GM18517 (cell line): ENCODE measurements around the gene PAPOLA.
"Not testable (repeated sequence)": the region's sequence is repeated elsewhere in the genome, so short reads cannot be mapped to it uniquely, and the experiment has no call there.

Experiments
- ATAC-seq: cut with Tn5 transposase; IDR thresholded peaks from one replicate; pipeline ENCODE4 v1.9.1; 2021; ENCODE audit warnings: mild to moderate bottlenecking, moderate library complexity; ENCODE audit not compliant: unreplicated experiment

PAPOLA gene

GRCh38 chr14:96501740-96502620 lies at the start of gene PAPOLA:
PAPOLA (plus strand) TSS chr14:96502382; CDS start chr14:96502593, 211 bp downstream.
- ATAC-seq = peak; percentile 87

GRCh38 chr14:96452684-96453083 lies 49.5 kb upstream of the PAPOLA start:
- ATAC-seq = no peak

- ATAC-seq = no peak
Measured at GRCh38 chr14:96455588-96455987, 46.6 kb upstream of the PAPOLA start.

DNA sequence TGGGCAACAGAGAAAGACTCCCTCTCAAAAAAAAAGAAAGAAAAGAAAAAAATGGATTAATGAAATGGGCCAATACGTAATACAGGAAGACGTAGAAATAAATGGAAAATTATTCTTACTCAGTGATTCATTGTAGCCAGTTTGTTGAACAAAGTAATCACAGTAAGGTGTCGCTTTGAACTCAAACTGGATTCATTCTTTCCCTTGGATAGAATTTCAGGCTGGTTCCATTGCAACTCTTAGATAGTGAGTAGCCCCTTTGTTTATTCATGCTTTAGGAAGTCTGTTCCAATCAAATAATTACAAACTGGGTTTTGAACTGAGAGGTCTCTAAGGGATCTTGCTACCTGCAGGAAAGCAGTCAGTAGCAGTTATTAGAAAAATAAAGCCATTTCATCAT lies 42.3 kb upstream of the PAPOLA start:
- no peak for ATAC-seq

- no peak for ATAC-seq
Measured at GRCh38 chr14:96461950-96462798, 40.0 kb upstream of the PAPOLA start.

- no peak for ATAC-seq
Measured at GRCh38 chr14:96464136-96464535, 38.0 kb upstream of the PAPOLA start.

DNA sequence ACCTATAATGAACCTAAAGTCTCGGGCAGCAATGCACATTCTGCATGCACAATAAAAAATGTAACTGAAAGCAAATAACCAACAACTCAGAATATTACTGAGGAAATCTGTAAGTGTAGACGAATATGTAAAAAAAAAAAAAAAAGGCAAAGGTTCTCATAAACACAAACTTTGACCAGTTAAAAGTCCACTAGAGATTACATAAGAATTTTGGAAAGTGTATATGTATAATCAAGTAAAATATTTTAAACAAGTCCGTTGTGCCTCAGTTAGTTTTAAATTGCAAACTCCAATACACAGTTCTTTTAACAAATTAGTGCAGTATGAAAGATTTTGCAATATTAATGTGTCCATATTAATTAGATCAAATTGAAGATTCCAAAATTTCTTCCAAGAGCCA lies 35.3 kb upstream of the PAPOLA start:
- ATAC-seq = no peak

DNA sequence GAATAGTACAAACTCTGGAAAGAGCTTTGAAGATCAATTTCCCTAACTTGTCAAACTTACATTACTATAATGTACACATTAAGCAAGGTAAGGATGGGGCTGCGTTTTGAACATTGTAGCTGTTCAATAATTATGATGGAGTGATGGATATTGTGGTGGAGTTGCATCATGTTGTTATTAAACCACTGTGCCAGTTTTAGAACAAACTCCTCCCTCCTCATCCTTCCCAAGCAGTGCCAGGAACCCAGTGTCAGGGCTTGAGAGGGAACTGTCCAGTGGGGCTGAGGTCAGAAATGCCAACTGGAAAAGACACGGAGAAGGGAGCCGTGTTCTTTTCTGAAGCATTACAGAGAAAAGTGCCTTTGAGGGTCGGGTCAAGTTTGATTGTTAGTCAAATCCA lies 31.9 kb upstream of the PAPOLA start:
- no peak for ATAC-seq

DNA sequence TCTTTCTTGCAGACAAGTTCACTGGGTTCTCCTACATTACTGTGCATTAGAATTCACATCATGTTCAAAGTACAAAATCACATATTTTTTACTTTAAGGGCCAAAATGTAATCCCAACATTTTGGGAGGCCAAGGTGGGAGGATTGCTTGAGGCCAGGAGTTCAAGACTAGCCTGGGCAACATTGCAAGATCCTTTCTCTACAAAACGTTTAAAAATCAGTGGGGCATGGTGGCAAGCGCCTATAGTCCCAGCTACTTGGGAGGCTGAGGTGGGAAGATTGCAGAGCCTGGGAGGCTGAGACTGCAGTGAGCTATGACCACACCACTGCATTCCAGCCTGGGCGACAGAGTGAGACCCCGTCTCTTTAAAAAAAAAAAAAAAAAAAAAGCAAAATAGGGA lies 31.2 kb upstream of the PAPOLA start:
- ATAC-seq = not testable (repeated sequence)

DNA sequence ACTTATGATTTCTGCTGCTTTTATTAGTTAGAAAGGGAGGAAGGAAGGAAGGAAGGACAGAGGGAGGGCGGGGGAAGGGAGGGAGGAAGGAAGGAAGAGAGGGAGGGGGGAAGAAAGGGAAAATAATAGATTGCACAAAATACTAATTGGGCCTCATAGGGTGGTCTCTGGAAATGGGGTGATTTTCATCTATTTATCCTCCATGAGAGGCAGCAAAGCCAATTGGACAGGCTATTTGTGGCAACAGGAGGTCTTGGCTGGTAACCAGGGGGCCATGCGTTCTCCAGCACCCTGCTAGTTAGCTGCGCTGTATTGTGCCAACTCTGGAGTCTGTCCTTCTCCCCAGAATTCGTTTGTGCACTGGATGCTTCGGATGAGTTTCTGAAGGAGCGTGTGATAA lies 24.1 kb upstream of the PAPOLA start:
- no peak for ATAC-seq

GRCh38 chr14:96479435-96480146 lies 22.6 kb upstream of the PAPOLA start:
- ATAC-seq = no peak

- ATAC-seq = no peak
Measured at GRCh38 chr14:96481731-96482314, 20.4 kb upstream of the PAPOLA start.

DNA sequence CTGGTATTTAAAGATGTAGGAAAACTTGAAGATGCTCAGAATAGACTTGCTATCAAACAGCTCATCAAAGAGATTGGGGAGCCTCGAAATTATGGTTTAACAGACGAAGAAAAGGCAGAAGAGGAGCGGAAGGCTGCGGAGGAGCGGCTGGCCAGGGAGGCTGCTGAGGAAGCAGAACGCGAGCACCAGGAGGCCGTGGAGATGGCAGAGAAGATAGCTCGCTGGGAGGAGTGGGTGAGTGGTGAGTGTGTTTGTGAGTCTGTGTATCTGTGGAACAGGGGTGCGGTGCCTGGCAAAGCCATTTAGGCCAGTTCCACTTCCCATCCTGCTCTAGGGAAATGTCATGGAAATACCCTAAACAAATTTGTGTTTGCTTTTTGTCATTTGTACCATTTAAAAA lies 19.2 kb upstream of the PAPOLA start:
- ATAC-seq = no peak

GRCh38 chr14:96484399-96484798 lies 17.8 kb upstream of the PAPOLA start:
- no peak for ATAC-seq

DNA sequence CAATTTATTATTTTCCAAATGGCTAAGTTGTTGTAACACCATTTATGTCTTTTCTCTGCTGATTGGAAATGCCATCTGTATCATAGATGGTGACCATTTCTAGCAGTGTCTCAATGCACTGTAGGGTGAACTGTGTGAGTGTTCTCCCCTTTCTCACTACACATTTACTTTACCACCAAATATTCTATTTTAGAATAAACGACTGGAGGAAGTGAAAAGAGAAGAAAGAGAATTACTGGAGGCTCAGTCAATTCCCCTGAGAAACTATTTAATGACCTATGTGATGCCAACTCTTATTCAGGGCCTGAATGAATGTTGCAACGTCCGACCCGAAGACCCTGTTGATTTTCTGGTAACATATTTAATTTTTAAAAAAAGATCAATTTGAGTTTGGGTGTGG lies 15.5 kb upstream of the PAPOLA start:
- ATAC-seq = peak; percentile 78

DNA sequence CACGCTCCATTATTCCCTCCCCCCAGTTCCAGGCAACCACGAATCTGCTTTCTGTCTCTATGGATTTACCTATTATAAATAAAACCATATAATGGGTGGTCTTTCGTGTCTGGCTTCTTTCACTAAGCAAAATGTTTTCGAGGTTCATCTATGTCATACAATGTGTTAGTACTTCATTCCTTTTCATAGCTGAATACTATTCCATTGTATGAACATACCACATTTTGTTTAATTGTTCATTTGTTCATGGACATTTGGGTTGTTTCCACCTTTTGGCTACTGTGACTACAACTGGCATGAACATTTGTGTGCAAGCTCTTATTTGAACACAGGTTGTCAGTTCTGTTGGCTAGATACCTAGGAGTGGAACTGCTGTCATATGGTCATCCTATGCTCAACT lies 12.9 kb upstream of the PAPOLA start:
- no peak for ATAC-seq

DNA sequence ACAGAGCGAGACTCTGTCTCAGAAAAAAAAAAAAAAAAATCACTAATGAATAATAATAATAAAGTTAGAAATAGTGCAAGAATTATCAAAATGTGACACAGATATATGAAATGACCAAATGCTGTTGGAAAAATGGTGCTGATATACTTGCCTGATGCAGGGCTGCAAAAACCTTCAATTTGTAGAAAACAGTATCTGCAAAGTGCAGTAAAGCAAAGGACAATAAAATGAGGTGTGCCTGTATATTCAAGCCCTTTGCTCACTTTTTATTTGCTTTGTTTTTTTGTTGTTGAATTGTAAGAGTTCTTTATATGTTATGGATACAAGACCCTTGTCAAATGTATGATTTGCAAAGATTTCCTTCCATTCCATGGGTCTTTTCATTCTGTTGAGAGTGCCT lies 9.0 kb upstream of the PAPOLA start:
- ATAC-seq = no peak

- ATAC-seq = no peak
Measured at GRCh38 chr14:96494331-96494730, 7.9 kb upstream of the PAPOLA start.

- peak; percentile 41 for ATAC-seq
Measured at GRCh38 chr14:96497087-96497486, 5.1 kb upstream of the PAPOLA start.

GRCh38 chr14:96497586-96497985 lies 4.6 kb upstream of the PAPOLA start:
- ATAC-seq = no peak

GRCh38 chr14:96501217-96501739 lies 904 bp upstream of the PAPOLA start:
- no peak for ATAC-seq
